GM12865 (cell line): ENCODE results near the gene COX4I2.
A peak's percentile ranks its signal among the peaks of the same experiment; 100 is the strongest.
"Not testable (repeated sequence)": the region's sequence is repeated elsewhere in the genome, so short reads cannot be mapped to it uniquely, and the experiment has no call there.

Experiments
- DNase-seq: peaks from one replicate; pipeline ENCODE4 v3.0.0; 2010; ENCODE audit warnings: low read depth
- H3K4me3 ChIP-seq: 2 replicates; pipeline ENCODE4 v1.5.1; 2011; ENCODE audit warnings: mild to moderate bottlenecking, low read depth, low read length, control low read depth
- CTCF ChIP-seq: IDR thresholded peaks from 2 replicates; pipeline ENCODE4 v1.5.1; 2011; ENCODE audit warnings: low read length, control low read depth, low read depth, inconsistent platforms; ENCODE audit not compliant: insufficient read depth; ENCODE audit errors: missing control alignments

Gene COX4I2

GRCh38 chr20:31595654-31596411, 41.9 kb upstream of the COX4I2 start:
- no peak for DNase-seq
- no peak for TF ChIP-seq CTCF

GRCh38 chr20:31596412-31596715, 41.3 kb upstream of the COX4I2 start:
- not testable (repeated sequence) for DNase-seq, H3K4me3 ChIP-seq

More at GRCh38 chr20:31595654-31596411, 41.9 kb upstream of the COX4I2 start:
- no peak overlapping the region for H3K4me3 ChIP-seq

DNA sequence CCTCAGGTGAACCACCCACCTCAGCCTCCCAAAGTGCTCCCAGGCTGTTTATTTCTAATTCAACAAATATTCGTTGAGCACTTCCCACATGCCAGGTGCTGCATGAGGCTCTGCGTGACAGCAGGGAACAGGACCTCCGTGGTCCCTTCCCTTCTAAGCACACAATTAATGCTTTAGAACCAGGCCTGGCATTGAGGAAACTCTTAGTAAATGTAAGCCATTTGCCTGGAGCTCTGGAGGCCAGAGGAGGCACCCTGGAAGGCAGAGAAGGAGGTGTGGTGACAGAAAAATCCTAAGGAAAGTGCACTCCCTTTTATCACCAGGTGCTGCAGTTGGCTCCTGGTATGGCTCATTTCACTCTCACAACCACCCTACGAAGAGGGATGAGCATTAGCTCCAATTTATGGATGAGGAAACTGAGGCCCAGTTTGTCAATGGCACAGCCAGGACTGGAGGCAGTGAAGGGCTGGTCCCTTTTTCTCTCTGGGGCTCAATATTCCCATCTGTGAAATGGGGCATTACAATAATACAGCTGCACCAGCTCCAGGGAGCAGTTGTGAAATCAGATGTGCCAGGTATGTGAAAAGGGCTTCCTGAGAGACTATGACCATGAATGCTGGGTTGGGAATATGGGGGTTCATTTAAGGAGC, 40.8 kb upstream of the COX4I2 start:
- no peak for TF ChIP-seq CTCF
- DNase-seq = no peak
- no peak overlapping the region for H3K4me3 ChIP-seq

DNA sequence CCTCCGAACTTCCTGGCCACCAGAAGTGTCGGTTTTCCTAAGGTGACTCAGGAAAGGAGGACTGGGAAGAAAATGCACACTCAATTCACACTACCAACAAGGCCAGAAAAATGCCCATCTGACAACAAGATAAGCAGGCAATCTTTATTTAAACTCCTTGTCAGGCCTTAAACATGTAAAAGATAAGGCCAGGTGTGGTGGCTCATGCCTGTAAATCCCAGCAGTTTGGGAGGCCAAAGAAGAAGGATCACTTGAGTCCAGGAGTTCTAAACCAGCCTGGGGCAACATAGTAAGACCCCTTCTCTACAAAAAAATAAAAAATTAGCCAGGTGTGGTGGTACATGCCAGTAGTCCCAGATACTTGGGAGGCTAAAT, 40.2 kb upstream of the COX4I2 start:
- DNase-seq = no peak
- no peak overlapping the region for H3K4me3 ChIP-seq
- no peak for TF ChIP-seq CTCF

DNA sequence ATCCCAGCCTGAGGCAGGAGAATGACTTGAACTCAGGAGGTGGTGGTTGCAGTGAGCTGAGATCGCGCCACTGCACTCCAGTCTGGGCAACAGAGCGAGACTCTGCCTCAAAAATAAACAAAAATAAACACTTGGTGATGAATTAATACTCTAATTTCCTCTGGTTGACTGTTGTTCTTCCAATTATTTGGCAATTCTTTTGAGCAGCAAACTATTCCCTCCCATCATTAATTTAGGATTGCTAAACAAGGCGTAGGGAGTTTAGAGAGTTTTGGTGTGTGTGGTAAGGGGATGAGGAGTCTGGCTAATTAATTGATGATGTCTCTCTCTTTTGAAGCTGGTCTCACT, 35.3 kb upstream of the COX4I2 start:
- DNase-seq = no peak
- TF ChIP-seq CTCF = no peak
- no peak overlapping the region for H3K4me3 ChIP-seq

DNA sequence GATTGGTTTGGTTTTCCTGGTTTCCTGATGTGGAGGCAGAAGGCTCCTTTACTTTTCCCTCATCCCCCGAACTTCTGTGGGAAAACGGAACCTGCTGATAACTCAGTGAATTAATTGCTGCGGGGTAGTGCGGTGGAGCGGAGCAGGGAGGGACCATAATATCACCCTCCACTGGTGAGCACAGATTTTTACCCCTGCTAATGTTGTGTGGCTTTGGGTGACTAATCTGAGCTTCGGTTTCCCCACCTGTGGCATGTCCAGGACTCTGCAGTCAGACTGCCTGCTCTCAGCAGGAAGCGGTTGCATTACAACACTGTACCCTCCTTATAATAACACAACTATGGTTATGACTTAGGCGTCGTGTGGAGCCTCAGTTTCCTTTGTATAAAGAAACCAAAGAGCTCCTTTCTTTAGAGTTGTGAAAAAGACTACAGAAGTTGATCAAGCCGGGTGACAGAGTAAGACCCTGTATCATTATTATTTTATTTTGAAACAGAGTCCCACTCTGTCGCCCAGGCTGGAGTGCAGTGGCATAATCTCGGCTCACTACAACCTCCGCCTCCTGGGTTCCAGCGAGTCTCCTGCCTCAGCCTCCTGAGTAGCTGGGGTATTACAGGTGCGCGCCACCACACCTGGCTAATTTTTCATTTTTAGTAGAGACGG, 34.8 kb upstream of the COX4I2 start:
- TF ChIP-seq CTCF = no peak
- peak; percentile 93 for DNase-seq
- H3K4me3 ChIP-seq = peak overlapping the region; percentile 24; the same call in 1 of the 2 replicates

DNA sequence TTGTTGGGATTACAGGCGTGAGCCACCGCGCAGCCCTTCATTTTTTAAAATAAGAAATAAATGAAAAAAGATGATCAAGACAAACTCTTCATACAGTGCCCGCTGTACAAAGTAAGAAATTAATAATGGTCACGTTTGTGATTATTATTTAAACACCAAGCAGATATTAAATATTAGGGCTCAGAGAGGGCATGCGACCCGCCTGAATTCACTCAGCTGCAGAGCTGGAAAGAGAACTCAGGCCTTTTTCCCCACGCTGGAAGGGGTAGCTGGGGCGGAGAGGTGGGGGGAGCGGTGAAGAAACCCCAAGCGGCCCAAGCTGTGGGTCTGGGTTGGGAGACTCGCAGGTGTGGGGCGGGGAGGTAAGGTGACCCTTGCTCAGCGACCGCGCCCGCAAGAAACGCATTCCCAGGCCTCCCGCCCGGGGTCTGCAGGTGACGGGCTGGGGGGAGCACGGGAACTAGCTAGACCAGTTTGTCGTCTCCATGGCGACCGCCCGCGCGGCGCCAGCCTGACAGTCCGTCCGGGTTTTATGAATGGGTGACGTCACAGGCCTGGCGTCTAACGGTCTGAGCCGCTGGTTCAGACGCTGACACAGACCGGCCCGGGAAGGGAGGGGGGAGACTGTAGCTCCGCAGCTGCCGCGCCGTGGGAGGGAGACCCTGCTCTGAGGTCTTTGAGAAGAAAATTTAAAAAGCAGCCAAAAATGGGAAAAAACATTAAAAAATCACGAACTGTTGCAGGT, 33.7 kb upstream of the COX4I2 start:
- TF ChIP-seq CTCF = no peak
- DNase-seq = peak; percentile 94
- peak overlapping the region; percentile 69 for H3K4me3 ChIP-seq
